GM23338 (cell line): ENCODE data around the gene TUBA1B. TPM values are rescaled to one million over a fixed set of nuclear protein-coding genes. Genes with fewer than 3 reads are reported as not detected.

Source experiments
- ATAC-seq: fragments of 200-7000 bp; cut with Tn5 transposase; 3 replicates; pipeline ENCODE4 v1.9.1; 2020
- DNase-seq: peaks from one replicate; pipeline ENCODE4 v3.0.0-alpha.2; 2015; ENCODE audit warnings: low spot score
- H2AFZ ChIP-seq: fragments of 200-600 bp; sonication (generic); 2 replicates; pipeline ENCODE4 v1.8.0; 2016; ENCODE audit warnings: antibody characterized with exemption, mild to moderate bottlenecking, moderate library complexity
- H3F3A ChIP-seq: fragments of 200-600 bp; sonication (generic); replicated peaks from 2 replicates; pipeline ENCODE4 v1.8.0; 2017; ENCODE audit warnings: antibody characterized with exemption, mixed run types, low read depth
- H3K27ac ChIP-seq: fragments of 200-600 bp; sonication (generic); 2 replicates; pipeline ENCODE4 v1.6.1; 2016; ENCODE audit warnings: low read depth
- H3K27me3 ChIP-seq: fragments of 200-600 bp; sonication (generic); 2 replicates; pipeline ENCODE4 v1.8.0; 2016; ENCODE audit warnings: mild to moderate bottlenecking, mixed run types, moderate library complexity; ENCODE audit not compliant: insufficient read depth
- H3K36me3 ChIP-seq: fragments of 200-600 bp; sonication (generic); 2 replicates; pipeline ENCODE4 v1.8.0; 2016; ENCODE audit warnings: mild to moderate bottlenecking; ENCODE audit not compliant: insufficient read depth
- H3K4me1 ChIP-seq: fragments of 200-600 bp; sonication (generic); 2 replicates; pipeline ENCODE4 v1.8.0; 2016; ENCODE audit warnings: mild to moderate bottlenecking, moderate library complexity; ENCODE audit not compliant: insufficient read depth
- H3K4me2 ChIP-seq: fragments of 200-600 bp; sonication (generic); 2 replicates; pipeline ENCODE4 v1.7.1; 2017; ENCODE audit warnings: mixed run types
- H3K4me3 ChIP-seq: fragments of 200-600 bp; sonication (generic); 2 replicates; pipeline ENCODE4 v1.6.1; 2016; ENCODE audit warnings: mixed run types
- H3K79me2 ChIP-seq: fragments of 200-600 bp; sonication (generic); replicated peaks from 2 replicates; pipeline ENCODE4 v1.8.0; 2017; ENCODE audit warnings: mild to moderate bottlenecking; ENCODE audit not compliant: insufficient read depth
- H3K9me2 ChIP-seq: fragments of 200-600 bp; sonication (generic); 2 replicates; pipeline ENCODE4 v1.8.0; 2017; ENCODE audit not compliant: insufficient read depth
- H4K20me1 ChIP-seq: fragments of 200-600 bp; sonication (generic); replicated peaks from 2 replicates; pipeline ENCODE4 v1.8.0; 2017; ENCODE audit warnings: mild to moderate bottlenecking; ENCODE audit not compliant: insufficient read depth
- H3K27ac Mint-ChIP-seq: 2 replicates; pipeline ENCODE4 v1.8.0; 2020; ENCODE audit warnings: inconsistent platforms, mild to moderate bottlenecking, moderate library complexity, mixed read lengths
- H3K27me3 Mint-ChIP-seq: 3 replicates; pipeline ENCODE4 v1.8.0; 2022; ENCODE audit warnings: low read depth, mild to moderate bottlenecking, moderate library complexity, mixed read lengths, inconsistent platforms; ENCODE audit not compliant: insufficient read depth, poor library complexity
- H3K36me3 Mint-ChIP-seq: 3 replicates; pipeline ENCODE4 v1.8.0; 2021; ENCODE audit warnings: low read depth, mild to moderate bottlenecking, inconsistent platforms, moderate library complexity, mixed read lengths
- H3K4me1 Mint-ChIP-seq: 3 replicates; pipeline ENCODE4 v1.8.0; 2020; ENCODE audit warnings: mild to moderate bottlenecking, inconsistent platforms, mixed read lengths
- H3K4me3 Mint-ChIP-seq: 3 replicates; pipeline ENCODE4 v1.8.0; 2021; ENCODE audit warnings: moderate library complexity, mild to moderate bottlenecking, inconsistent platforms, mixed read lengths
- H3K9me3 Mint-ChIP-seq: 3 replicates; pipeline ENCODE4 v1.8.0; 2020; ENCODE audit warnings: moderate library complexity, mild to moderate bottlenecking, inconsistent platforms, mixed read lengths
- CREB1 ChIP-seq: fragments of 250-450 bp; sonication (Bioruptor Pico); IDR thresholded peaks from 2 replicates; pipeline ENCODE4 v1.5.0; 2020; ENCODE audit warnings: low read depth, mild to moderate bottlenecking, moderate library complexity
- CTCF ChIP-seq, 2 experiments: fragments of 200-600 bp in 1 of 2; sonication (generic) in 1 of 2; conservative IDR thresholded peaks; 2 replicates each; pipeline versions ENCODE4 v1.5.1 to v1.6.1; 2016 to 2017; ENCODE audit warnings: antibody characterized with exemption in 2 of 2, low read depth in 2 of 2, mild to moderate bottlenecking in 2 of 2, moderate library complexity in 1 of 2
- ETS1 ChIP-seq: IDR thresholded peaks from 2 replicates; pipeline ENCODE4 v1.6.1; 2016; ENCODE audit warnings: antibody characterized with exemption
- EZH2 ChIP-seq: fragments of 200-600 bp; sonication (generic); IDR thresholded peaks from one replicate; pipeline ENCODE4 v1.8.0; 2017; ENCODE audit warnings: antibody characterized with exemption, mild to moderate bottlenecking, low read depth; ENCODE audit not compliant: unreplicated experiment
- EZH2phosphoT487 ChIP-seq: fragments of 200-600 bp; sonication (generic); IDR thresholded peaks from one replicate; pipeline ENCODE4 v1.8.1; 2018; ENCODE audit warnings: antibody characterized with exemption; ENCODE audit not compliant: unreplicated experiment
- JUNB ChIP-seq: IDR thresholded peaks from one replicate; pipeline ENCODE4 v1.6.1; 2016; ENCODE audit warnings: antibody characterized with exemption; ENCODE audit not compliant: unreplicated experiment
- NANOG ChIP-seq: IDR thresholded peaks from 2 replicates; pipeline ENCODE4 v1.6.1; 2016; ENCODE audit warnings: antibody characterized with exemption, borderline replicate concordance
- POLR2AphosphoS5 ChIP-seq: IDR thresholded peaks from 2 replicates; pipeline ENCODE4 v1.6.1; 2016; ENCODE audit warnings: antibody characterized with exemption, low read depth
- STAT1 ChIP-seq: IDR thresholded peaks from one replicate; pipeline ENCODE4 v1.6.1; 2016; ENCODE audit warnings: antibody characterized with exemption; ENCODE audit not compliant: unreplicated experiment
- ZNF114 ChIP-seq: fragments of 250-450 bp; sonication (Bioruptor Pico); IDR thresholded peaks from 2 replicates; pipeline ENCODE4 v1.5.0; 2020; ENCODE audit warnings: mild to moderate bottlenecking, moderate library complexity
- polyA plus RNA-seq: library from polyadenylated mRNA; unstranded; fragments of >200 nt; fragmentation: Nextera tagmentation; extraction: Ambion mirVana; gene quantifications from 2 replicates; pipeline ENCODE4 v1.2.1, GENCODE V29; 2016
- total RNA-seq: library from RNA; depleted of rRNA; stranded (reverse); fragments of >200 nt; shearing (Covaris generic); gene quantifications from 2 replicates; pipeline ENCODE4 v1.2.3, GENCODE V29; 2014

Gene TUBA1B
- total and polyA plus RNA-seq, 2 experiments from 2014 or later: 1,116 to 2,718 TPM

GRCh38 chr12:49094975-49095365 is 36.2 kb downstream of the TUBA1B start (continued):
- TF ChIP-seq ZNF114 (CRISPR knock-in tag) (no peak), CTCF (conservative IDR thresholded peaks at IDR 0.05; ENCODE audit: low read depth in 2 of 2) (no peak), STAT1 (no peak)

- H3K36me3 ChIP-seq: no peaks in the 10 kb centered on the region
- peaks cover 13% of the 10 kb centered on the region; the same call in 2 of the 3 replicates for H3K36me3 Mint-ChIP-seq
- H3K4me2 ChIP-seq: peak within 1 kb of the TSS; percentile 94
- peaks cover 41% of the 10 kb centered on the region for H3K4me1 ChIP-seq
- H3K27me3 ChIP-seq: peaks cover 71% of the 10 kb centered on the region
- H4K20me1 ChIP-seq: peaks cover 14% of the 10 kb centered on the region
- DNase-seq (peak; percentile 77), ATAC-seq (peak; percentile 45)
- TF ChIP-seq STAT1: no peak
- TF ChIP-seq EZH2phosphoT487: no peak
- no peak for TF ChIP-seq ZNF114 (CRISPR knock-in tag)
- no peak for TF ChIP-seq JUNB
- no peak for TF ChIP-seq POLR2AphosphoS5
- peak; percentile 74 for TF ChIP-seq EZH2
- peak within 1 kb of the TSS; percentile 58 for H3K4me3 ChIP-seq
- H3F3A ChIP-seq: peaks cover 11% of the 10 kb centered on the region; the same call in 1 of the 2 replicates
- H3K9me3 Mint-ChIP-seq: no peaks in the 10 kb centered on the region
- no peak within 1 kb of the TSS for H3K27ac ChIP-seq
- peaks cover 67% of the 10 kb centered on the region for H3K27me3 Mint-ChIP-seq
- no peaks in the 10 kb centered on the region for H3K9me2 ChIP-seq
- peak within 1 kb of the TSS; percentile 59 for H3K4me3 Mint-ChIP-seq
- no peak within 1 kb of the TSS for H3K27ac Mint-ChIP-seq
- peaks cover 48% of the 10 kb centered on the region for H3K4me1 Mint-ChIP-seq
- peak within 1 kb of the TSS; percentile 59 for H2AFZ ChIP-seq
- no peaks in the 10 kb centered on the region for H3K79me2 ChIP-seq
Measured at GRCh38 chr12:49094160-49094974, 36.8 kb downstream of the TUBA1B start, which contains the start of gene DHH. Gene DHH, minus strand, starts transcription at chr12:49094801. Its CDS starts 289 bp downstream, at chr12:49094512.

GRCh38 chr12:49093792-49094159 is 37.4 kb downstream of the TUBA1B start:
- peak; percentile 1; the same call in 1 of the 3 replicates for ATAC-seq
- Mint-ChIP-seq H3K4me1 (peaks cover 53% of the 10 kb centered on the region), H3K27ac (no peak overlapping the region), H3K9me3 (no peaks in the 10 kb centered on the region), H3K4me3 (peak overlapping the region; percentile 59), H3K36me3 (peaks cover 10% of the 10 kb centered on the region; the same call in 2 of the 3 replicates), H3K27me3 (peaks cover 73% of the 10 kb centered on the region)
- peaks cover 15% of the 10 kb centered on the region; the same call in 1 of the 2 replicates for H3F3A ChIP-seq
- peaks cover 47% of the 10 kb centered on the region for H3K4me1 ChIP-seq
- peaks cover 14% of the 10 kb centered on the region for H4K20me1 ChIP-seq
- no peaks in the 10 kb centered on the region for H3K9me2 ChIP-seq
- H3K27me3 ChIP-seq: peaks cover 77% of the 10 kb centered on the region
- no peak for TF ChIP-seq CREB1 (CRISPR knock-in tag)
- no peak for TF ChIP-seq CTCF (conservative IDR thresholded peaks at IDR 0.05; ENCODE audit: low read depth in 2 of 2)
- TF ChIP-seq ZNF114 (CRISPR knock-in tag): no peak
- TF ChIP-seq NANOG: no peak
- TF ChIP-seq JUNB: no peak
- no peak for TF ChIP-seq STAT1
- no peak for TF ChIP-seq ETS1
- no peaks in the 10 kb centered on the region for H3K79me2 ChIP-seq
- no peak overlapping the region for H3K27ac ChIP-seq
- peak overlapping the region; percentile 94 for H3K4me2 ChIP-seq
- peak overlapping the region; percentile 59 for H2AFZ ChIP-seq
- no peaks in the 10 kb centered on the region for H3K36me3 ChIP-seq
- peak; percentile 38 for DNase-seq
- peak overlapping the region; percentile 58 for H3K4me3 ChIP-seq
